Heart left ventricle (tissue), 13 donors: ENCODE results near the gene MCTP2.

ENCODE experiments used
- CTCF ChIP-seq, 12 donors: fragments of 200-600 bp; sonication (generic) in 4 of 12; IDR thresholded peaks; one replicate each; pipeline versions ENCODE4 v1.5.0 to v1.8.0; 2018 to 2022; ENCODE audit warnings: antibody characterized with exemption in 12 of 12, mild to moderate bottlenecking in 5 of 12
- POLR2A ChIP-seq, 2 donors: fragments of 450-650 bp; IDR thresholded peaks; one replicate each; pipeline ENCODE4 v1.6.1; 2017; ENCODE audit warnings: antibody characterized with exemption in 2 of 2, mild to moderate bottlenecking in 2 of 2, moderate library complexity in 2 of 2
- donor health status: ischemic (EF 13 %, LVEDD 7.1; RV severe dilation, severe dysfunction).
- donor health status: DM: no; HTN: yes; CAD: no.
- donor health status: DM: no; HTN: no; CAD: no.
- donor health status: ischemic (EF 25% LVEDD 6.9; RV normal size, moderate dysfunction).
- donor health status: ischemic (EF 25% LVEDD 5.7; RV mildly dilated, moderate dysfunction).
- donor health status: ischemic (EF 35%, LVEDD 5.7; RV mildly dilated, moderate dysfunction).
- donor health status: nonischemic (EF 11% LVEDD 7.7; RV severe dilation, severe dysfunction).
- donor health status: DM: yes; HTN: yes; CAD: no.
- donor health status: PGD.
- donor health status: ischemic (EF 29% LVEDD 5.4; RV normal size, mild dysfunction).
- donor health status: nonischemic (EF 23%, LVEDD 6.1; RV moderate dilation, normal function).

- TF ChIP-seq CTCF (IDR thresholded peaks at IDR 0.05) (no peak), POLR2A (IDR thresholded peaks at IDR 0.05) (no peak)
These were observed 223.9 kb downstream of the MCTP2 start for GRCh38 chr15:94455297-94455696.
